ENCODE measurements around the gene ZNRF1.

Gene ZNRF1

GRCh38 chr16:75065521-75066149 lies 66.8 kb downstream of the ZNRF1 start:
- peak overlapping the region; percentile 50 for H3K4me3 ChIP-seq (ENCODE audit: low read depth, low read length)
- TF ChIP-seq POLR2A (IDR thresholded peaks at IDR 0.05; ENCODE audit: extremely low read depth, insufficient read length) (peak; percentile 3), CTCF (IDR thresholded peaks at IDR 0.05; ENCODE audit: low read depth, low read length) (no peak)
- DNase-seq (ENCODE audit: low read depth): peak; percentile 67

- no peak overlapping the region for H3K4me3 ChIP-seq (ENCODE audit: low read depth, low read length)
- no peak for DNase-seq (ENCODE audit: low read depth)
- TF ChIP-seq CTCF (IDR thresholded peaks at IDR 0.05; ENCODE audit: low read depth, low read length) (no peak), POLR2A (IDR thresholded peaks at IDR 0.05; ENCODE audit: extremely low read depth, insufficient read length) (no peak), MYC (IDR thresholded peaks at IDR 0.05; ENCODE audit: low read depth, low read length) (no peak)
- TF ChIP-seq, protein P1, sequence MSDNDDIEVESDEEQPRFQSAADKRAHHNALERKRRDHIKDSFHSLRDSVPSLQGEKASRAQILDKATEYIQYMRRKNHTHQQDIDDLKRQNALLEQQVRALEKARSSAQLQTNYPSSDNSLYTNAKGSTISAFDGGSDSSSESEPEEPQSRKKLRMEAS (IDR thresholded peaks at IDR 0.05; ENCODE audit: low read depth, low read length): no peak
These were observed 68.1 kb downstream of the ZNRF1 start for GRCh38 chr16:75066861-75067447.

DNA sequence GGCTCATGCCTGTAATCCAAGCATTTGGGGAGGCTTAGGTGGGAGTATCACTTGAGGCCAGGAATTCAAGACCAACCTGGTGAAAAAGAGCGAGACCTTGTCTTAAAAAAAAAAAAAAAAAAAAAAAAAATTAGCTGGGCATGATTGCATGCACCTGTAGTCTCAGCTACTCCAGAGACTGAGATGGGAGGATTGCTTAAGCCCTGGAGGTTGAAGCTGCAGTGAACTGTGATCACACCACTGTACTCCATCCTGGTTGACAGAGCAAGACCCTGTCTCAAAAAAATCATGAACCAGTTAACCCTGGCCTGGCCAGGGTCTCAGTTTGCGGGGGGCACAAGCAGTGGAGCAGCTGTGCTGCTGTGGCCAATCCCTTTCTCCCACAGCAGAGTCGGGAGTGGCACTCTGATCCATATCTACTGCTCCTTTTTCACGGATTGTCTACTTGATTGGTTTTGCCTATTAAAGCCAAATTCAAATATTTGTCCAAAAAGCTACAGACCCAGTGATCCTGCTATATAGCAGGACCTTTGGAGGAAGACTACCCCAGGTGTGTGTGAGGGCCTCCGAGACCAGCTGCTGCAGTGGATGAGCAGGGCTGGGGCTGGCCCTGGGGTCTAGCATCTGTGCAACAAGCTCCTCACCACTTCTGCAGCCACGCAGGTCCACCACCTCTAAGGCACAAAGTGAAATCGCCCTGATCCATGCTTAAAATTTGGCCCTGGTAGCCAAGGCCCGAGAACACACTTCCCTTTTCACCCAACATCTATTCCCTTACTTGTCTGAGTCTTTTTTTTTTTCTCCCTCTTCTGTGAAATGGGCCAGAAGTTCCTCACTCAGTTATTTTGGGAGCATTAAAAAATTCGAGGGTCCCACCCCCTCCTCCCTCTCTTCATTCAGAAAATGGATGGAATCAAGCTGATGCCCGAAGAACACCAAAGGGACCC lies 69.5 kb downstream of the ZNRF1 start:
- TF ChIP-seq, protein P1 (IDR thresholded peaks at IDR 0.05; ENCODE audit: low read depth, low read length): no peak
- no peak for TF ChIP-seq MYC (IDR thresholded peaks at IDR 0.05; ENCODE audit: low read depth, low read length)
- TF ChIP-seq POLR2A (IDR thresholded peaks at IDR 0.05; ENCODE audit: extremely low read depth, insufficient read length): no peak
- no peak for TF ChIP-seq CTCF (IDR thresholded peaks at IDR 0.05; ENCODE audit: low read depth, low read length)
- H3K4me3 ChIP-seq (ENCODE audit: low read depth, low read length): no peak overlapping the region
- no peak for DNase-seq (ENCODE audit: low read depth)

- TF ChIP-seq MYC (IDR thresholded peaks at IDR 0.05; ENCODE audit: low read depth, low read length): no peak
- TF ChIP-seq CTCF (IDR thresholded peaks at IDR 0.05; ENCODE audit: low read depth, low read length): no peak
- TF ChIP-seq POLR2A (IDR thresholded peaks at IDR 0.05; ENCODE audit: extremely low read depth, insufficient read length): no peak
- TF ChIP-seq, protein P1 (IDR thresholded peaks at IDR 0.05; ENCODE audit: low read depth, low read length): no peak
- H3K4me3 ChIP-seq (ENCODE audit: low read depth, low read length): no peak overlapping the region
- DNase-seq (ENCODE audit: low read depth): peak; percentile 64
These were observed 71.4 kb downstream of the ZNRF1 start for GRCh38 chr16:75070012-75070841.

GRCh38 chr16:75071621-75072020 lies 72.8 kb downstream of the ZNRF1 start:
- H3K4me3 ChIP-seq (ENCODE audit: low read depth, low read length): no peak overlapping the region
- no peak for TF ChIP-seq POLR2A (IDR thresholded peaks at IDR 0.05; ENCODE audit: extremely low read depth, insufficient read length)
- no peak for TF ChIP-seq MYC (IDR thresholded peaks at IDR 0.05; ENCODE audit: low read depth, low read length)
- TF ChIP-seq, protein P1 (IDR thresholded peaks at IDR 0.05; ENCODE audit: low read depth, low read length): no peak
- no peak for TF ChIP-seq CTCF (IDR thresholded peaks at IDR 0.05; ENCODE audit: low read depth, low read length)
- DNase-seq (ENCODE audit: low read depth): no peak
